ENCODE measurements around the gene PLXNA1.

The PLXNA1 gene

DNA sequence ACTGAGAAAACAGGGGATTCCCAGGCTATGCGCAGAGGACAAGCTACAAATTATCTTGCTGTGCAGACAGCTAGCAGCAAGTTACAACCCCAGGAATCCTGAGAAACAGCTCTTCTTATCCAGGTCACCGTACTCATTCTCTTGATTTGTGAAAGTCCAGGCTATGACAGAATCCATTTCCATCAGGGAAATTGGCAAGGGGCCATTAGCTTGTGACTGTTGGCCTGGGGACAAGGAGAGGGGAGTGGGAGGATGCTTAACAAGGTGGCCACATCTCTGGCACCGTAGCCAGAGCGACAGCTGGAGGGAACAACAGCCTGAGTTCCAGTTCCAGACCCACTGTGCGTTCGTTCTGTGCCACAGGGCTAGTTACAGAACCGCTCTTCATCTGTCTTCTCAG, 44.9 kb upstream of the PLXNA1 start:
- DNase-seq (ENCODE audit: extremely low spot score), result no peak
- ChIA-PET POLR2A (no interaction called here), CTCF (interaction anchor here (1.2 to 2.1 kb wide), 5 partner anchors 11 to 637 kb away, joined by 3 to 5 read pairs (median 3); no protein-coding TSS in a partner anchor)
- TF ChIP-seq, protein P1, sequence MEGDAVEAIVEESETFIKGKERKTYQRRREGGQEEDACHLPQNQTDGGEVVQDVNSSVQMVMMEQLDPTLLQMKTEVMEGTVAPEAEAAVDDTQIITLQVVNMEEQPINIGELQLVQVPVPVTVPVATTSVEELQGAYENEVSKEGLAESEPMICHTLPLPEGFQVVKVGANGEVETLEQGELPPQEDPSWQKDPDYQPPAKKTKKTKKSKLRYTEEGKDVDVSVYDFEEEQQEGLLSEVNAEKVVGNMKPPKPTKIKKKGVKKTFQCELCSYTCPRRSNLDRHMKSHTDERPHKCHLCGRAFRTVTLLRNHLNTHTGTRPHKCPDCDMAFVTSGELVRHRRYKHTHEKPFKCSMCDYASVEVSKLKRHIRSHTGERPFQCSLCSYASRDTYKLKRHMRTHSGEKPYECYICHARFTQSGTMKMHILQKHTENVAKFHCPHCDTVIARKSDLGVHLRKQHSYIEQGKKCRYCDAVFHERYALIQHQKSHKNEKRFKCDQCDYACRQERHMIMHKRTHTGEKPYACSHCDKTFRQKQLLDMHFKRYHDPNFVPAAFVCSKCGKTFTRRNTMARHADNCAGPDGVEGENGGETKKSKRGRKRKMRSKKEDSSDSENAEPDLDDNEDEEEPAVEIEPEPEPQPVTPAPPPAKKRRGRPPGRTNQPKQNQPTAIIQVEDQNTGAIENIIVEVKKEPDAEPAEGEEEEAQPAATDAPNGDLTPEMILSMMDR (IDR thresholded peaks at IDR 0.05; ENCODE audit: control extremely low read depth, extremely low read depth, low read depth, missing control alignments), result no peak

- no peak for DNase-seq (ENCODE audit: extremely low spot score)
- POLR2A ChIA-PET, result no interaction called here
- TF ChIP-seq, protein P1 (IDR thresholded peaks at IDR 0.05; ENCODE audit: control extremely low read depth, extremely low read depth, low read depth, missing control alignments), result no peak
- CTCF ChIA-PET, result interaction anchor here (0.8 to 2.1 kb wide), 5 partner anchors 11 to 636 kb away, joined by 3 to 5 read pairs (median 3); no protein-coding TSS in a partner anchor
Observed at GRCh38 chr3:126938520-126939337, 44.2 kb upstream of the PLXNA1 start.

DNA sequence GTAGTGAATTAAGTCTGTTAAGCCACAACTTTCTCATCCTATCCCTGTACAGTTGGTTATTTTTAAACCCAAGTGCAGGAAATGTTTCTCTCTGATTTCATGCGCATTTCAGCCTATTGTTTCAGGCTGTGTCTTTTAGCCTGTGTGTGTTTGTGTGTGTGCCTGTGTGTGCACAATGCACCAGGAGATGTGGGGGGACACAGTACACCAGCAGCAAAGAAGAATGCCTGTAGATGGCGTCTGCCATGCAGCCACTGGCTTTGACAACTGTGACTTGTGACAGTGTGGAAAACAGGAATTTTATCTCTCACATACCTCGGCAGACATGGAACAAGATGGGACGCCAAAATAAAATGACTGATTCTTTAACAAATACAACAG, 43.6 kb upstream of the PLXNA1 start:
- ChIA-PET CTCF (interaction anchor here (0.8 to 2.1 kb wide), 2 partner anchors 12 to 24 kb away, joined by 3 to 5 read pairs; no protein-coding TSS in a partner anchor), POLR2A (no interaction called here)
- TF ChIP-seq, protein P1 (IDR thresholded peaks at IDR 0.05; ENCODE audit: control extremely low read depth, extremely low read depth, low read depth, missing control alignments), result peak; percentile 2
- DNase-seq (ENCODE audit: extremely low spot score), result no peak

DNA sequence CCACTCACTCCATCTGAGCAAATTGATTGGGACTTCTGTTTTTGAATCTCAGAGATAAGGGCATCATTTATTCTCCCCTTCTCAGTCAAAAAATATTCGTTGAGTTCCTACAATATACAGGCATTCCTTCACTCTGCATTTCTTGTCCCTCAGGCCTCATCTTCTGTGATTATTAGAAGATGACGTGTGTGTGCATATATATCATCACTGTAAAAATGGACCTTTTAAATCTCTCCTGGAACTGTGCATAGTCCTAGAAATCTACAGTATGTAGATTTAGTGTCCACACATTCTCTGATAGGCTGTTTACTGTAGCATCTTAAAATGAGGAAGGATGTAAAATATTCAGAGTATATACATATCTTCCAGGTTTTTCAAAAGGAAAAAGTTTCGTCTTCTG, 43.2 kb upstream of the PLXNA1 start:
- ChIA-PET CTCF (interaction anchor here (2.1 kb wide), 1 partner anchor 12 kb away, joined by 5 read pairs; no protein-coding TSS in a partner anchor), POLR2A (no interaction called here)
- TF ChIP-seq, protein P1 (IDR thresholded peaks at IDR 0.05; ENCODE audit: control extremely low read depth, extremely low read depth, low read depth, missing control alignments), result no peak
- DNase-seq (ENCODE audit: extremely low spot score), result no peak

DNA sequence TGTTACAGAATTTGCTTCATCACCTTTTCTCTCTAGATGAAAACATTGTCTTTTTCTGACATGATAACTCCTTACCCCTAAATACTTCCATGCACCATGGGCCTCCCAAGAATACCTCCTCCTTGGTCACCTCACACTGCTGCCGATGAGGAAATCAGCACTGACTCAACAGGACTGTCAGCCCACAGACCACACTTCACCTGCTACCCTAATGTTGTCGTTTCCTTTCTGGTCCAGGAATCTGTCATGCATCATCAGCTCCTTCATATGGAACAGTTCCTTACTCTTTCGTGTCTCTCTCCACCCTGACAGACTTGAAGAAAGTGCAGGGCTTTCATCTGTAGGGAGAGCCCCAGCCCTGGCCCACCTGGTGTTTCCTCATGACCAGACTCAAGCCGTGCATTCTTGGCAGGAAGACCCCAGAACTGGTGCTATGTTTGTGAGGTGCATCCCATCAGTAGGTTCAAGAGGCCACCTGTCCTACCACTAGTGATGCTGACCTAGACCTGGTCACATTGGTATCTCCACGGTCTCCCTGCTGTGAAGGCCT, 41.1 kb upstream of the PLXNA1 start:
- POLR2A ChIA-PET, result no interaction called here
- no peak for DNase-seq (ENCODE audit: extremely low spot score)
- CTCF ChIA-PET, result interaction anchor here (1.4 to 1.7 kb wide), 2 partner anchors 20 to 41 kb away, joined by 3 read pairs; partner anchors contain the start of gene PLXNA1
- TF ChIP-seq, protein P1 (IDR thresholded peaks at IDR 0.05; ENCODE audit: control extremely low read depth, extremely low read depth, low read depth, missing control alignments), result no peak

GRCh38 chr3:126944089-126944965, 38.6 kb upstream of the PLXNA1 start:
- CTCF ChIA-PET, result no interaction called here
- POLR2A ChIA-PET, result no interaction called here

More at GRCh38 chr3:126944089-126944965, 38.6 kb upstream of the PLXNA1 start:
- no peak for DNase-seq (ENCODE audit: extremely low spot score)
- TF ChIP-seq, protein P1 (IDR thresholded peaks at IDR 0.05; ENCODE audit: control extremely low read depth, extremely low read depth, low read depth, missing control alignments), result no peak
